H1 (cell line): Measurements from ENCODE around the gene ASAP3. TPM values are rescaled to one million over a fixed set of nuclear protein-coding genes. Genes with fewer than 3 reads are reported as not detected.

ENCODE experiments used
- CTCF ChIA-PET: fragments of 300-600 bp; sonication (Branson Sonifier 250); formaldehyde crosslinking; loops from one replicate; lab custom pipeline; 2021; ENCODE audit not compliant: partially characterized antibody; lab: Charles Lee
- POLR2A ChIA-PET: fragments of 300-600 bp; sonication (Branson Sonifier 250); formaldehyde crosslinking; loops from one replicate; lab custom pipeline; 2021; ENCODE audit warnings: inconsistent platforms; ENCODE audit not compliant: partially characterized antibody; lab: Charles Lee
- DNase-seq, 2 experiments: peaks; one replicate each; pipeline versions ENCODE4 v3.0.0 to v3.0.0-alpha.2; 2010 to 2022; ENCODE audit warnings: low spot score in 2 of 2, low read depth in 1 of 2, mixed read lengths in 1 of 2
- FAIRE-seq: peaks from 2 replicates; lab custom pipeline; 2011; peaks lifted over from hg19 to GRCh38; lab: Jason Lieb, UNC
- H2AFZ ChIP-seq: 2 replicates; pipeline ENCODE4 v1.8.1; 2012; ENCODE audit warnings: low read length, inconsistent platforms
- H2AK5ac ChIP-seq: 2 replicates; pipeline ENCODE4 v1.6.1; 2013; ENCODE audit warnings: low read depth, low read length
- H2BK120ac ChIP-seq: replicated peaks from 2 replicates; pipeline ENCODE3; 2013; ENCODE audit warnings: low read depth, low read length, inconsistent platforms
- H2BK12ac ChIP-seq: 2 replicates; pipeline ENCODE4 v1.6.1; 2013; ENCODE audit warnings: low read depth, low read length
- H2BK15ac ChIP-seq: 2 replicates; pipeline ENCODE4 v1.6.1; 2013; ENCODE audit warnings: low read length
- H2BK20ac ChIP-seq: 2 replicates; pipeline ENCODE4 v1.6.1; 2013; ENCODE audit warnings: low read length
- H2BK5ac ChIP-seq: 2 replicates; pipeline ENCODE4 v1.6.1; 2013; ENCODE audit warnings: low read depth, low read length
- H3K14ac ChIP-seq: 2 replicates; pipeline ENCODE4 v1.6.1; 2013; ENCODE audit warnings: inconsistent platforms; ENCODE audit not compliant: insufficient read length
- H3K18ac ChIP-seq: 2 replicates; pipeline ENCODE4 v1.6.1; 2013; ENCODE audit warnings: low read length; ENCODE audit errors: extremely low read depth
- H3K23ac ChIP-seq: 2 replicates; pipeline ENCODE4 v1.6.1; 2013; ENCODE audit warnings: inconsistent platforms; ENCODE audit not compliant: insufficient read length
- H3K23me2 ChIP-seq: 2 replicates; pipeline ENCODE4 v1.6.1; 2013; ENCODE audit warnings: low read depth, low read length
- H3K27ac ChIP-seq: 2 replicates; pipeline ENCODE4 v1.6.1; 2011; ENCODE audit warnings: low read depth, low read length, inconsistent platforms
- H3K27me3 ChIP-seq, 4 experiments: replicated peaks in 1 of 4; 1 replicate in 1 of 4; 2 replicates in 3 of 4; pipeline versions ENCODE4 v1.6.1 to v1.8.1; 2011 to 2013; ENCODE audit warnings: low read length in 3 of 4, mild to moderate bottlenecking in 3 of 4, inconsistent platforms in 2 of 4, mixed read lengths in 2 of 4, moderate library complexity in 1 of 4; ENCODE audit not compliant: control insufficient read depth in 3 of 4, insufficient read depth in 3 of 4; ENCODE audit errors: extremely low read depth in 1 of 4
- H3K36me3 ChIP-seq, 4 experiments: 2 replicates each; pipeline versions ENCODE4 v1.6.1 to v1.8.1; 2011 to 2013; ENCODE audit warnings: mild to moderate bottlenecking in 4 of 4, low read length in 3 of 4, moderate library complexity in 2 of 4, control low read depth in 1 of 4, inconsistent platforms in 1 of 4; ENCODE audit not compliant: insufficient read depth in 4 of 4, control insufficient read depth in 2 of 4
- H3K4ac ChIP-seq: replicated peaks from 2 replicates; pipeline ENCODE3; 2013; ENCODE audit warnings: low read length, low read depth, mixed read lengths, inconsistent platforms; ENCODE audit not compliant: insufficient read length
- H3K4me1 ChIP-seq, 4 experiments: replicated peaks in 1 of 4; 1 replicate in 1 of 4; 2 replicates in 3 of 4; pipeline versions ENCODE4 v1.6.1 to v1.8.1; 2011 to 2013; ENCODE audit warnings: low read length in 3 of 4, inconsistent platforms in 2 of 4, mixed read lengths in 1 of 4; ENCODE audit not compliant: insufficient read depth in 4 of 4, control insufficient read depth in 3 of 4
- H3K4me2 ChIP-seq, 2 experiments: 2 replicates each; pipeline versions ENCODE4 v1.6.1 to v1.8.1; 2011 to 2013; ENCODE audit warnings: low read depth in 2 of 2, low read length in 2 of 2, control low read depth in 1 of 2, inconsistent platforms in 1 of 2, mild to moderate bottlenecking in 1 of 2; ENCODE audit not compliant: insufficient read depth in 1 of 2
- H3K4me3 ChIP-seq, 4 experiments: fragments of 200-600, 300-600 bp in 1 of 4; sonication (generic), shearing (Covaris generic), sonication (Bioruptor Twin) in 1 of 4; 2 replicates each; pipeline versions ENCODE4 v1.5.1 to v1.8.1; 2011 to 2016; ENCODE audit warnings: low read length in 4 of 4, low read depth in 3 of 4, control low read depth in 2 of 4, inconsistent platforms in 2 of 4, mild to moderate bottlenecking in 2 of 4, mixed read lengths in 1 of 4, moderate library complexity in 1 of 4; ENCODE audit not compliant: insufficient read depth in 2 of 4; ENCODE audit errors: extremely low read depth in 1 of 4
- H3K56ac ChIP-seq: replicated peaks from 2 replicates; pipeline ENCODE3; 2013; ENCODE audit warnings: low read depth, mild to moderate bottlenecking, mixed read lengths, low read length, inconsistent platforms; ENCODE audit not compliant: insufficient read length
- H3K79me1 ChIP-seq: 2 replicates; pipeline ENCODE4 v1.6.1; 2013; ENCODE audit warnings: low read depth, low read length, control low read depth
- H3K79me2 ChIP-seq, 2 experiments: 2 replicates each; pipeline versions ENCODE4 v1.6.1 to v1.8.1; 2012 to 2013; ENCODE audit warnings: low read length in 2 of 2, mild to moderate bottlenecking in 2 of 2, inconsistent platforms in 1 of 2; ENCODE audit not compliant: insufficient read depth in 2 of 2, control insufficient read depth in 1 of 2
- H3K9ac ChIP-seq, 4 experiments: replicated peaks in 1 of 4; 1 replicate in 1 of 4; 2 replicates in 3 of 4; pipeline versions ENCODE4 v1.6.1 to v1.8.1; 2011 to 2013; ENCODE audit warnings: low read depth in 3 of 4, low read length in 3 of 4, control low read depth in 2 of 4, mild to moderate bottlenecking in 2 of 4, moderate library complexity in 2 of 4, inconsistent platforms in 1 of 4; ENCODE audit errors: extremely low read depth in 1 of 4
- H3K9me3 ChIP-seq, 2 experiments: 2 replicates each; pipeline versions ENCODE4 v1.6.1 to v1.8.1; 2012 to 2013; ENCODE audit warnings: mild to moderate bottlenecking in 2 of 2, moderate library complexity in 2 of 2, control low read depth in 1 of 2, inconsistent platforms in 1 of 2, low read depth in 1 of 2, low read length in 1 of 2, mixed read lengths in 1 of 2; ENCODE audit not compliant: insufficient read depth in 2 of 2
- H4K20me1 ChIP-seq, 2 experiments: replicated peaks in 1 of 2; 2 replicates each; pipeline versions ENCODE3 to v1.8.1; 2011 to 2013; ENCODE audit warnings: inconsistent platforms in 2 of 2, low read length in 2 of 2, mild to moderate bottlenecking in 1 of 2; ENCODE audit not compliant: insufficient read depth in 2 of 2, control insufficient read depth in 1 of 2
- H4K5ac ChIP-seq: 2 replicates; pipeline ENCODE4 v1.6.1; 2013; ENCODE audit warnings: low read length, low read depth, mixed read lengths, inconsistent platforms; ENCODE audit not compliant: insufficient read length
- H4K8ac ChIP-seq: 2 replicates; pipeline ENCODE4 v1.8.0; 2013; ENCODE audit warnings: mild to moderate bottlenecking, moderate library complexity, low read length, inconsistent platforms; ENCODE audit not compliant: insufficient read depth; ENCODE audit errors: extremely low read depth
- H4K91ac ChIP-seq: replicated peaks from 2 replicates; pipeline ENCODE3; 2013; ENCODE audit warnings: low read length, mixed read lengths, inconsistent platforms; ENCODE audit not compliant: insufficient read length
- KDM1A ChIP-seq: fragments of 200-600, 300-600 bp; sonication (generic); IDR thresholded peaks from 2 replicates; pipeline ENCODE4 v1.7.1; 2016; ENCODE audit warnings: mild to moderate bottlenecking, low read length, borderline replicate concordance
- NRF1 ChIP-seq: IDR thresholded peaks from 2 replicates; pipeline ENCODE4 v1.6.1; 2011; ENCODE audit warnings: mild to moderate bottlenecking, low read depth, low read length, improper control_type of control experiment
- RAD21 ChIP-seq, 2 experiments: IDR thresholded peaks in 1 of 2; conservative IDR thresholded peaks in 1 of 2; 2 replicates each; pipeline ENCODE4 v1.6.1; 2011; ENCODE audit warnings: low read depth in 2 of 2, low read length in 2 of 2, improper control_type of control experiment in 1 of 2, inconsistent platforms in 1 of 2, mild to moderate bottlenecking in 1 of 2, moderate library complexity in 1 of 2
- RNF2 ChIP-seq: fragments of 200-900, 300-1000 bp; sonication (generic); IDR thresholded peaks from 2 replicates; pipeline ENCODE4 v1.7.1; 2016; ENCODE audit warnings: borderline replicate concordance, low read depth, mild to moderate bottlenecking, antibody characterized with exemption, low read length; ENCODE audit not compliant: poor library complexity, severe bottlenecking; ENCODE audit errors: missing control alignments
- SIX5 ChIP-seq: IDR thresholded peaks from 2 replicates; pipeline ENCODE4 v1.6.1; 2011; ENCODE audit warnings: mild to moderate bottlenecking, low read depth, low read length
- SUZ12 ChIP-seq: fragments of 200-600 bp; sonication (generic); IDR thresholded peaks from 2 replicates; pipeline ENCODE4 v1.6.1; 2012; ENCODE audit warnings: mild to moderate bottlenecking, inconsistent platforms, low read length, moderate library complexity, mixed read lengths
- TAF1 ChIP-seq: IDR thresholded peaks from 2 replicates; pipeline ENCODE4 v1.6.1; 2011; ENCODE audit warnings: mild to moderate bottlenecking, low read depth, low read length
- YY1 ChIP-seq: IDR thresholded peaks from 2 replicates; pipeline ENCODE4 v1.6.1; 2011; ENCODE audit warnings: low read depth, mild to moderate bottlenecking, low read length
- WGBS, 2 experiments: shearing (Covaris generic) in 1 of 2; methylation state at CpG; one replicate each; pipeline versions ENCODE4 v1.1.6 to v1.1.7; 2013 to 2015; ENCODE audit warnings: low lambda C conversion rate in 2 of 2, mixed read lengths in 2 of 2, inconsistent platforms in 1 of 2, low coverage in 1 of 2, missing lambda C conversion rate in 1 of 2; ENCODE audit not compliant: insufficient replicate concordance in 2 of 2, insufficient coverage in 1 of 2, insufficient read length in 1 of 2; ENCODE audit errors: extremely low coverage in 1 of 2, missing lambda C conversion rate in 1 of 2; 5-methylcytosine and 5-hydroxymethylcytosine counted together
- polyA plus RNA-seq, 7 experiments: library from polyadenylated mRNA; depleted of rRNA in 3 of 7; stranded (reverse) in 5 of 7; unstranded in 2 of 7; fragments of >200 nt in 5 of 7; fragments of 200-250 nt in 2 of 7; gene quantifications; 1 replicate in 5 of 7; 2 replicates in 1 of 7; 4 replicates in 1 of 7; pipeline versions ENCODE4 v1.2.1 to v1.2.3, GENCODE V29; 2011 to 2013; ENCODE audit warnings: missing spikeins in 2 of 7, mixed read lengths in 2 of 7
- total RNA-seq: library from RNA; stranded (reverse); fragmentation: NEBNext Ultra II Directional; extraction: Animal tissue kit (Norgen Biotek cat#: 25700); gene quantifications from 2 replicates; pipeline ENCODE4 v1.2.1, GENCODE V29; 2021
- TF ChIP-seq, protein P1 (sequence below), 3 experiments: IDR thresholded peaks; 1 replicate in 2 of 3; 2 replicates in 1 of 3; pipeline versions ENCODE4 v1.5.1 to v1.6.1; 2011; ENCODE audit warnings: low read length in 3 of 3, mild to moderate bottlenecking in 3 of 3, inconsistent platforms in 2 of 3, low read depth in 1 of 3, moderate library complexity in 1 of 3; ENCODE audit not compliant: insufficient read depth in 1 of 3; ENCODE audit errors: control extremely low read depth in 1 of 3

Gene ASAP3
- total and polyA plus RNA-seq, 2 of the 8 experiments (the other 6 are each of a cell fraction or from before 2014, with no cell fraction given): 53.1 to 58.0 TPM

DNA sequence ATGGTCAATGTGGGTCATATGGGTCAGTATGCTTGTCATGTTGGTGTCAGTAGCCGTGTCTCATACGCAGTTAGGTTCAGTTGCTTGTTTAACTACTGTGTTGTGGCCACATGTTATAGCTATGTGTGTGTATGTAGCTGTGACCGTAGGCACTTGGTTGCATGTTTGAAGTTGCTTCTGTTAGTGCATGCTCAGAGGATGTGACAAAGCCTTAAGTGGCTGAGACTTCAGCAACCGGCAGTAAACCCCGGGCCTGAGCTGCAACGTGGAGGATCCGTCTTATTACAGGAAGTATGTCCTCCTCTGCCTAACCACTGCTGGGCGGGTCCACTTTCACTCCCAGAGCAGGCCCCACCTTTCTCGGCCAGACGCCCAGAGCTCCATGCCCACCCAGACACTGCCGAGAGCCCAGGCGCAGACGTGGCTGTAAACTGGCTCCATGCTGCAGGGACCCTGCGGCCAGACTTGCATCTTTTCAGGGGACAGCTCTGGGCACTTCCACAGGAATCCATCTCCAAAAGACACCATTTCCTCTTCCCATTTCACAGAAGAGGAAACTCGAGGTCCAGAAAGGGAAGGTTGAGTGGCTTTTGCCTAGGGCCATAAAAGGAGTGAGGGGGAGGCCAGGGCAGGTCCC lies 61.6 kb downstream of the ASAP3 start:
- Histone ChIP-seq H3K23ac (no peak overlapping the region), H3K27ac (no peak overlapping the region), H3K9ac (no peak overlapping the region), H3K9me3 (no peaks in the 10 kb centered on the region; a peak in 1 of 4 replicates), H4K5ac (no peak overlapping the region), H3K79me1 (0 out of 2 replicates have a peak, but pooled peaks cover 3% of the 10 kb centered on the region), H2BK120ac (no peak overlapping the region), H3K18ac (no peak overlapping the region), H2AFZ (no peak overlapping the region), H4K91ac (no peak overlapping the region), H3K4me2 (no peak overlapping the region), H4K20me1 (peaks cover 14 to 27% of the 10 kb centered on the region in 2 experiments), H3K14ac (no peak overlapping the region), H3K23me2 (peaks cover 8% of the 10 kb centered on the region; the same call in 1 of the 2 replicates), H2BK20ac (no peak overlapping the region), H2AK5ac (no peak overlapping the region), H2BK15ac (no peak overlapping the region), H3K79me2 (no peaks in the 10 kb centered on the region), H3K4me1 (peaks cover 1 to 11% (median 3%) of the 10 kb centered on the region in 4 experiments; a peak in 6 of 7 replicates), H4K8ac (no peak overlapping the region), H3K56ac (no peak overlapping the region), H3K36me3 (peaks cover 0 to 3% (median 0%) of the 10 kb centered on the region in 4 experiments; a peak in 2 of 8 replicates), H2BK12ac (no peak overlapping the region), H2BK5ac (no peak overlapping the region), H3K4me3 (no peak overlapping the region), H3K27me3 (peaks cover 78 to 96% (median 94%) of the 10 kb centered on the region in 4 experiments), H3K4ac (no peak overlapping the region)
- FAIRE-seq (no peak), DNase-seq (no peak)
- ChIA-PET POLR2A (interaction anchor here (0.7 to 0.9 kb wide), 2 partner anchors 31 to 62 kb away, joined by 3 read pairs; partner anchors contain the start of gene ASAP3), CTCF (interaction anchor here (0.6 to 3.4 kb wide), 11 partner anchors 10 to 124 kb away, joined by 3 to 29 read pairs (median 4); partner anchors contain the start of gene ASAP3)
- WGBS, 2 experiments: 69% methylated on average over 15 of the region's 15 CpGs; no CpG with 5 or more reads in 1 of the 2 experiments
- TF ChIP-seq, protein P1, sequence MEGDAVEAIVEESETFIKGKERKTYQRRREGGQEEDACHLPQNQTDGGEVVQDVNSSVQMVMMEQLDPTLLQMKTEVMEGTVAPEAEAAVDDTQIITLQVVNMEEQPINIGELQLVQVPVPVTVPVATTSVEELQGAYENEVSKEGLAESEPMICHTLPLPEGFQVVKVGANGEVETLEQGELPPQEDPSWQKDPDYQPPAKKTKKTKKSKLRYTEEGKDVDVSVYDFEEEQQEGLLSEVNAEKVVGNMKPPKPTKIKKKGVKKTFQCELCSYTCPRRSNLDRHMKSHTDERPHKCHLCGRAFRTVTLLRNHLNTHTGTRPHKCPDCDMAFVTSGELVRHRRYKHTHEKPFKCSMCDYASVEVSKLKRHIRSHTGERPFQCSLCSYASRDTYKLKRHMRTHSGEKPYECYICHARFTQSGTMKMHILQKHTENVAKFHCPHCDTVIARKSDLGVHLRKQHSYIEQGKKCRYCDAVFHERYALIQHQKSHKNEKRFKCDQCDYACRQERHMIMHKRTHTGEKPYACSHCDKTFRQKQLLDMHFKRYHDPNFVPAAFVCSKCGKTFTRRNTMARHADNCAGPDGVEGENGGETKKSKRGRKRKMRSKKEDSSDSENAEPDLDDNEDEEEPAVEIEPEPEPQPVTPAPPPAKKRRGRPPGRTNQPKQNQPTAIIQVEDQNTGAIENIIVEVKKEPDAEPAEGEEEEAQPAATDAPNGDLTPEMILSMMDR (IDR thresholded peaks at IDR 0.05; ENCODE audit: control extremely low read depth in 1 of 3, insufficient read depth in 1 of 3, low read depth in 1 of 3, low read length in 3 of 3): no peak
- TF ChIP-seq YY1: no peak
- TF ChIP-seq NRF1: no peak
- TF ChIP-seq SUZ12: no peak; the same call in 1 of the 2 replicates
- no peak for TF ChIP-seq TAF1
- TF ChIP-seq RAD21 (IDR thresholded peaks at IDR 0.05 in 1 of 2, conservative IDR thresholded peaks at IDR 0.05 in 1 of 2; ENCODE audit: low read depth in 2 of 2, low read length in 2 of 2): no peak
- no peak for TF ChIP-seq RNF2
- no peak for TF ChIP-seq SIX5
- TF ChIP-seq KDM1A: no peak
